Measurements from ENCODE around the gene PTBP1.

DNA sequence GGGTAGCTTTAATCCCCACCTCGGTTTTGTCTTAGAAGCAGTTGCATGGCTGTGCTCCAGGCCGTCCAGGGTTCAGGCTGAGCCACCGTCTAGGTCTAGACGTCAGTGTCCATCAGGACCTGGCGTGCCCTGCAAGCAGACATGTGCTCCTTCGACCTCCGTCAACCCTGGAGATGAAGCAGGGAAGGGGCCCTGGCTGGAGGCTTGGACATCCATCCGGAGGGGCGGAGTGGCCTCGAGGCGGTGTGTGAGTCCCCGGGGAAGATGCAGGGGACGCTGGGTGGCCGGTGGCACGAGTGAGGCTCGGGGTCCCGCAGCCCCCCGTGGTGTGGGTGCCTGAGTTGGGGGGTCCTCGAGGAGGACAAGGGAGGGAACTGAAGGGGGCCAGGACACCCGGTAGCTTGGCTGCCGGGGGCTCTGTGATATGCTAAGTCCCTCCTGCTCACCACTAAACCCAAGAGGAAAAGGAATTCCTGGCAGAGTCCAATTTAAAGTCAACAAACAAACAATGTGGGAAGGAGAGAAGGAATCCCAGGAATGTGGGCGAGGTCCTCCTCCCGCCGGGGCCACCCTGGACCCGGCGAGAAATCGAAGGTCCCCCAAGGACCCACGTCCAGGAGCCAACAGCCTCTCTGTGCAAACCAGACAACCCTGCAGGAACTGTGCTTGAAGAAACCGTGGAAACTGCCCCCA lies 14.9 kb upstream of the PTBP1 start:
- TF ChIP-seq, protein P1, sequence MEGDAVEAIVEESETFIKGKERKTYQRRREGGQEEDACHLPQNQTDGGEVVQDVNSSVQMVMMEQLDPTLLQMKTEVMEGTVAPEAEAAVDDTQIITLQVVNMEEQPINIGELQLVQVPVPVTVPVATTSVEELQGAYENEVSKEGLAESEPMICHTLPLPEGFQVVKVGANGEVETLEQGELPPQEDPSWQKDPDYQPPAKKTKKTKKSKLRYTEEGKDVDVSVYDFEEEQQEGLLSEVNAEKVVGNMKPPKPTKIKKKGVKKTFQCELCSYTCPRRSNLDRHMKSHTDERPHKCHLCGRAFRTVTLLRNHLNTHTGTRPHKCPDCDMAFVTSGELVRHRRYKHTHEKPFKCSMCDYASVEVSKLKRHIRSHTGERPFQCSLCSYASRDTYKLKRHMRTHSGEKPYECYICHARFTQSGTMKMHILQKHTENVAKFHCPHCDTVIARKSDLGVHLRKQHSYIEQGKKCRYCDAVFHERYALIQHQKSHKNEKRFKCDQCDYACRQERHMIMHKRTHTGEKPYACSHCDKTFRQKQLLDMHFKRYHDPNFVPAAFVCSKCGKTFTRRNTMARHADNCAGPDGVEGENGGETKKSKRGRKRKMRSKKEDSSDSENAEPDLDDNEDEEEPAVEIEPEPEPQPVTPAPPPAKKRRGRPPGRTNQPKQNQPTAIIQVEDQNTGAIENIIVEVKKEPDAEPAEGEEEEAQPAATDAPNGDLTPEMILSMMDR (IDR thresholded peaks at IDR 0.05; ENCODE audit: poor library complexity) = no peak
- no peak for TF ChIP-seq EZH2phosphoT487 (IDR thresholded peaks at IDR 0.05; ENCODE audit: low read depth, severe bottlenecking, unreplicated experiment)
